ENCODE data around the gene OR13C3. TPM values are rescaled to one million over a fixed set of nuclear protein-coding genes. Genes with fewer than 3 reads are reported as not detected.

The OR13C3 gene
- total RNA-seq = not detected in 2 replicates

GRCh38 chr9:104536756-104537155, at the start of gene OR13C3:
Gene OR13C3 (minus strand): TSS chr9:104536856. CDS start chr9:104536723, 133 bp downstream.

GRCh38 chr9:104568868-104569267, 32.2 kb upstream of the OR13C3 start, which contains the start of gene OR13C8:
Gene OR13C8 (plus strand): TSS chr9:104569168. CDS start chr9:104569168, 0 bp downstream.

GRCh38 chr9:104527109-104527508, 9.5 kb downstream of the OR13C3 start, which contains the start of gene OR13C4:
Gene OR13C4 (minus strand): TSS chr9:104527209. CDS start chr9:104527209, 0 bp downstream.

GRCh38 chr9:104503963-104504362, 32.7 kb downstream of the OR13C3 start, which contains the start of gene OR13F1:
Gene OR13F1 (plus strand): TSS chr9:104504263. CDS start chr9:104504263, 0 bp downstream.

Other genes starting within 250 kb of the OR13C3 start
- not detected in 2 replicates for gene OR13F1, start 32.6 kb downstream of the OR13C3 start, total RNA-seq
- gene OR13C4, start 9.6 kb downstream of the OR13C3 start, total RNA-seq = not detected in 2 replicates
- not detected in 2 replicates for gene OR13C8, start 32.3 kb upstream of the OR13C3 start, total RNA-seq
- not detected in 2 replicates for gene OR13C5, start 62.6 kb upstream of the OR13C3 start, total RNA-seq
- gene OR13C2, start 68.8 kb upstream of the OR13C3 start, total RNA-seq = not detected in 2 replicates
- not detected in 2 replicates for gene OR13C9, start 81.3 kb upstream of the OR13C3 start, total RNA-seq
- gene OR13D1, start 157.7 kb upstream of the OR13C3 start, total RNA-seq = not detected in 2 replicates
- gene NIPSNAP3A, start 210.8 kb upstream of the OR13C3 start, total RNA-seq = 49.8 and 58.5 TPM in 2 replicates
- 0.40 and 0.79 TPM in 2 replicates for gene NIPSNAP3B, start 227.3 kb upstream of the OR13C3 start, total RNA-seq

All from thoracic aorta endothelial cell (primary cell).